Pancreas (tissue), 10 donors: Measurements from ENCODE around the gene TGFBR2. TPM values are rescaled to one million over a fixed set of nuclear protein-coding genes. Genes with fewer than 3 reads are reported as not detected.

Experiments
- ATAC-seq, 4 donors: fragments of 200-7000 bp; cut with Tn5 transposase; one replicate each; pipeline versions ENCODE4 v1.8.0 to v1.9.1; 2020; ENCODE audit warnings: mild to moderate bottlenecking in 4 of 4, moderate library complexity in 4 of 4
- DNase-seq, 6 donors: peaks; one replicate each; pipeline ENCODE4 v3.0.0-alpha.2; 2020
- FAIRE-seq: peaks from 2 replicates; lab custom pipeline; 2012; peaks lifted over from hg19 to GRCh38; lab: Jason Lieb, UNC
- H3K27ac ChIP-seq, 4 donors: fragments of 200-600 bp; sonication (generic); 1 replicate in 3 of 4; 2 replicates in 1 of 4; pipeline versions ENCODE4 v1.5.0 to v1.8.0; 2020
- H3K27me3 ChIP-seq, 4 donors: fragments of 200-600 bp; one replicate each; pipeline ENCODE4 v1.8.0; 2021
- H3K36me3 ChIP-seq, 3 donors: fragments of 200-600 bp; sonication (generic) in 1 of 3; one replicate each; pipeline versions ENCODE4 v1.5.0 to v1.8.0; 2020 to 2021
- H3K4me1 ChIP-seq, 3 donors: fragments of 200-600 bp; one replicate each; pipeline ENCODE4 v1.8.0; 2021
- H3K4me3 ChIP-seq, 4 donors: fragments of 200-600 bp; sonication (generic) in 2 of 4; one replicate each; pipeline versions ENCODE4 v1.5.0 to v1.8.0; 2020 to 2021
- H3K9me3 ChIP-seq, 4 donors: fragments of 200-600 bp; one replicate each; pipeline ENCODE4 v1.8.0; 2021
- WGBS, 2 donors: extraction: QIAGEN DNeasy Blood & Tissue Kit; methylation state at CpG; one replicate each; pipeline ENCODE4 v1.1.7; 2013; 5-methylcytosine and 5-hydroxymethylcytosine counted together
- intact Hi-C, 3 donors: fragments of 100-400 bp; cut with DNase I; formaldehyde crosslinking; loops; one replicate each; pipeline versions ENCODE4 v1.11.1 to v1.14.2; 2022
- polyA plus RNA-seq, 2 donors: library from polyadenylated mRNA; stranded (reverse); fragments of 200-250 nt; gene quantifications; one replicate each; pipeline ENCODE4 v1.2.3, GENCODE V29; 2013
- total RNA-seq, 6 donors: library from RNA; stranded (reverse); fragmentation: NEBNext Ultra II Directional in 4 of 6; extraction: Animal tissue kit (Norgen Biotek cat#: 25700) in 4 of 6; gene quantifications; one replicate each; pipeline versions ENCODE4 v1.2.1 to v1.2.4, GENCODE V29; 2021 to 2023
- TF ChIP-seq, protein P1 (sequence below), 4 donors: fragments of 200-600 bp; sonication (generic) in 3 of 4; IDR thresholded peaks; one replicate each; pipeline versions ENCODE4 v1.5.0 to v1.8.0; 2021; ENCODE audit warnings: antibody characterized with exemption in 4 of 4
- donor health status: healthy with polysubstance abuse.
- donor health status: DM: no; HTN: no; CAD: no; lungs with moderate emphysema.
- donor health status: DM: no; HTN: no; CAD: no.
- donor health status: control.
- donor health status: control.
- donor health status: Bipolar disorder and iron deficiency.
- donor health status: DM: yes; HTN: yes; CAD: no.
- donor health status: DM: no; HTN: no; CAD: no.
- donor health status: DM: no; HTN: no; CAD: no.
- donor health status: DM: yes; HTN: yes; CAD: no.

TGFBR2 gene
- total and polyA plus RNA-seq, 8 donors = 9.0 to 60.8 (median 31.1) TPM

GRCh38 chr3:30733209-30733608 is 126.8 kb downstream of the TGFBR2 start:
- TF ChIP-seq, protein P1, sequence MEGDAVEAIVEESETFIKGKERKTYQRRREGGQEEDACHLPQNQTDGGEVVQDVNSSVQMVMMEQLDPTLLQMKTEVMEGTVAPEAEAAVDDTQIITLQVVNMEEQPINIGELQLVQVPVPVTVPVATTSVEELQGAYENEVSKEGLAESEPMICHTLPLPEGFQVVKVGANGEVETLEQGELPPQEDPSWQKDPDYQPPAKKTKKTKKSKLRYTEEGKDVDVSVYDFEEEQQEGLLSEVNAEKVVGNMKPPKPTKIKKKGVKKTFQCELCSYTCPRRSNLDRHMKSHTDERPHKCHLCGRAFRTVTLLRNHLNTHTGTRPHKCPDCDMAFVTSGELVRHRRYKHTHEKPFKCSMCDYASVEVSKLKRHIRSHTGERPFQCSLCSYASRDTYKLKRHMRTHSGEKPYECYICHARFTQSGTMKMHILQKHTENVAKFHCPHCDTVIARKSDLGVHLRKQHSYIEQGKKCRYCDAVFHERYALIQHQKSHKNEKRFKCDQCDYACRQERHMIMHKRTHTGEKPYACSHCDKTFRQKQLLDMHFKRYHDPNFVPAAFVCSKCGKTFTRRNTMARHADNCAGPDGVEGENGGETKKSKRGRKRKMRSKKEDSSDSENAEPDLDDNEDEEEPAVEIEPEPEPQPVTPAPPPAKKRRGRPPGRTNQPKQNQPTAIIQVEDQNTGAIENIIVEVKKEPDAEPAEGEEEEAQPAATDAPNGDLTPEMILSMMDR (IDR thresholded peaks at IDR 0.05) = no peak
- Histone ChIP-seq H3K4me1 (peaks cover 0 to 7% (median 0%) of the 10 kb centered on the region in 3 donors), H3K27me3 (no peaks in the 10 kb centered on the region), H3K27ac (no peak overlapping the region), H3K4me3 (no peak overlapping the region), H3K9me3 (no peaks in the 10 kb centered on the region), H3K36me3 (no peaks in the 10 kb centered on the region)
- FAIRE-seq (no peak), ATAC-seq (no peak), DNase-seq (no peak)
- intact Hi-C loops = no loop called here
- 74 to 89% methylated on average over 1 of the region's 1 CpG for WGBS, 2 donors

DNA sequence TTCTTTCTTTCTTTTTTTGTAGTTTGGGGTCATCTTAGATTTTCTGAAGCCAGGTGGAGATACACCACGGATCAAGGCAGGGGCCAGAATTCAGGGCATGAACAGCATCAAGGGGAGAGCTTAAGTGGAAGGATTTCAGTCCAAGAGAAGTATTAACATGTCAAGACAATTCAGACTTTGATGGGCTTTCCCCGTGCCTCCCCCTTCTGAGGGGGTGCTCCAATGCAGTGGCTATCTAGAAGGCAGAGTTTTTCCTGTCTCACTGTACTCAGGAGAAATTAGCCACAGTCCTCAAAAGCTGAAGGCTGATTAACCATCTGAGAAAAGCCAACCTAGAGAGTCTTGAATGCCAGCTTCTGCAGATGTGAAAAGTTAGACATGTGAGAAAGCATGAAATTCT is 127.3 kb downstream of the TGFBR2 start:
- H3K4me3 ChIP-seq = no peak overlapping the region
- intact Hi-C loops = no loop called here
- DNase-seq (no peak), ATAC-seq (no peak), FAIRE-seq (no peak)
- H3K9me3 ChIP-seq = no peaks in the 10 kb centered on the region
- no peaks in the 10 kb centered on the region for H3K36me3 ChIP-seq
- H3K27me3 ChIP-seq = no peaks in the 10 kb centered on the region
- H3K4me1 ChIP-seq = peaks cover 0 to 7% (median 0%) of the 10 kb centered on the region in 3 donors
- whole genome bisulfite sequencing, 2 donors = 60 to 63% methylated on average over 2 of the region's 2 CpGs
- H3K27ac ChIP-seq = no peak overlapping the region
- TF ChIP-seq, protein P1 (IDR thresholded peaks at IDR 0.05) = no peak

GRCh38 chr3:30737743-30738499 is 131.5 kb downstream of the TGFBR2 start:
- ATAC-seq (no peak), DNase-seq (no peak), FAIRE-seq (no peak)
- intact Hi-C loops = no loop called here
- H3K4me1 ChIP-seq = peaks cover 0 to 7% (median 0%) of the 10 kb centered on the region in 3 donors
- 68 to 73% methylated on average over 3 of the region's 3 CpGs for WGBS, 2 donors
- H3K27ac ChIP-seq = no peak overlapping the region
- TF ChIP-seq, protein P1 (IDR thresholded peaks at IDR 0.05) = no peak
- no peaks in the 10 kb centered on the region for H3K27me3 ChIP-seq
- no peak overlapping the region for H3K4me3 ChIP-seq
- H3K9me3 ChIP-seq = no peaks in the 10 kb centered on the region
- no peaks in the 10 kb centered on the region for H3K36me3 ChIP-seq

DNA sequence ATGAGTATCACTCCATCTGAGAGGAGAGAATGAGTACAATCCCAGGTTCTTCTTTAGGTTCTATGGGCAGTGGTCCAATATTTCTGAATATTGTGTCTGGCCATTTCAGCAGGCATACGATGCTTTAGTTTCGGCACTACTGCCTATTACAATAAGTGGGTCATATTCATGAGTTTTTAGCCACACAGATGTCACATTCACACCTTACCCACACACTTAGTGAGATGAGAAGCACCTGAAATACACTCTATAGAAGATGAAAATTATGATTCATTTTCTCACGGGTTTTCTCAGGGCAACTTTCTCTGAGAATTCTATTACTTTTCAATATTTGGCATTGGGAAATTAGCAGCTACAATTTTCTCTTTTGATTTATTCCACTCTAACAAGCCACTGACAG is 132.2 kb downstream of the TGFBR2 start:
- WGBS, 2 donors = 96 to 98% methylated on average over 3 of the region's 3 CpGs
- H3K27ac ChIP-seq = no peak overlapping the region
- intact Hi-C loops = no loop called here
- no peaks in the 10 kb centered on the region for H3K9me3 ChIP-seq
- FAIRE-seq = no peak
- peaks cover 0 to 7% (median 0%) of the 10 kb centered on the region in 3 donors for H3K4me1 ChIP-seq
- no peaks in the 10 kb centered on the region for H3K36me3 ChIP-seq
- no peaks in the 10 kb centered on the region for H3K27me3 ChIP-seq
- H3K4me3 ChIP-seq = no peak overlapping the region
- no peak for DNase-seq
- no peak for ATAC-seq
- TF ChIP-seq, protein P1 (IDR thresholded peaks at IDR 0.05) = no peak

DNA sequence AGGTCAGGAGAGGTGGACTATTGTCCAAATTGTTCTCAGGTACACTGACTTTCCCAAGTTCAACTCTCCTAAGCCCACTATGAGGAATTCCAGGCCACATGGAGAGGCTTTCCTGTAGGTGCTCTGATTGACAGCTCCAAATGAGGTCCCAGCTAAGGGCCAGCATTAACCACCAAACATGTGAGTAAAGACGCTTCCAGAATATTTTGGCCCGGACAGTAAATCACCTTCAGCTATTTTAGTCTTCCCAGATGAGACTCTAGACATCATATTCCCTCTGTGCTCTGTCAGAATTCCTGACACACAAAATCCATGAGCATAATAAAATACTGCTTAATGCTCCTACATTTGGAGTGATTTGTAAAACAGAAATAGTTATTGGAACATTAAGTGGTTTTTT is 135.5 kb downstream of the TGFBR2 start:
- no peaks in the 10 kb centered on the region for H3K9me3 ChIP-seq
- no peak overlapping the region for H3K27ac ChIP-seq
- WGBS, 2 donors = 89 to 91% methylated on average over 2 of the region's 2 CpGs
- DNase-seq (no peak), ATAC-seq (no peak), FAIRE-seq (no peak)
- no peaks in the 10 kb centered on the region for H3K36me3 ChIP-seq
- H3K27me3 ChIP-seq = no peaks in the 10 kb centered on the region
- no peak overlapping the region for H3K4me3 ChIP-seq
- intact Hi-C loops = no loop called here
- H3K4me1 ChIP-seq = no peaks in the 10 kb centered on the region
- TF ChIP-seq, protein P1 (IDR thresholded peaks at IDR 0.05) = no peak
